Measurements from ENCODE around the gene RFPL3.

DNA sequence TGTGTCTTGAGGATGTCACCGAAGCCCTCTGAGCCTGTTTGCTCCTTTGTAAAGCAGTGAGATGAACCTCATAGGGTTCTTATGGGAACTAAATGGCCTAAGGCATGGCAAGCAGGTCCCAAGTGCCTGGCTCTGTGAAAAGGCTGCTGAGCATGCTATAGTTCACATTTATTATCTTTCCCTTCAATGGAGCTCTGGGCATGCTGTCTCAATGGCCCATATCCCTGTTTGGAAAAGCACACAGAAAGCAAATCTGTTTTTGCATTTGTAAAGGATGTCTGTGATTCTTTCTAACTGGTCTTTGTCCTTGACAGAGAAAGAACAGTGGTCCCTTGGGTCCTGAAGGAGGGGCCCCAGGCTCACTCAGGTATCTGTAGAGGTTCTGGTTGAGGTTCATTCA is 28.0 kb downstream of the RFPL3 start:
- TF ChIP-seq POLR2A (IDR thresholded peaks at IDR 0.05) (no peak), POLR2AphosphoS5 (IDR thresholded peaks at IDR 0.05) (no peak)
- TF ChIP-seq, protein P1, sequence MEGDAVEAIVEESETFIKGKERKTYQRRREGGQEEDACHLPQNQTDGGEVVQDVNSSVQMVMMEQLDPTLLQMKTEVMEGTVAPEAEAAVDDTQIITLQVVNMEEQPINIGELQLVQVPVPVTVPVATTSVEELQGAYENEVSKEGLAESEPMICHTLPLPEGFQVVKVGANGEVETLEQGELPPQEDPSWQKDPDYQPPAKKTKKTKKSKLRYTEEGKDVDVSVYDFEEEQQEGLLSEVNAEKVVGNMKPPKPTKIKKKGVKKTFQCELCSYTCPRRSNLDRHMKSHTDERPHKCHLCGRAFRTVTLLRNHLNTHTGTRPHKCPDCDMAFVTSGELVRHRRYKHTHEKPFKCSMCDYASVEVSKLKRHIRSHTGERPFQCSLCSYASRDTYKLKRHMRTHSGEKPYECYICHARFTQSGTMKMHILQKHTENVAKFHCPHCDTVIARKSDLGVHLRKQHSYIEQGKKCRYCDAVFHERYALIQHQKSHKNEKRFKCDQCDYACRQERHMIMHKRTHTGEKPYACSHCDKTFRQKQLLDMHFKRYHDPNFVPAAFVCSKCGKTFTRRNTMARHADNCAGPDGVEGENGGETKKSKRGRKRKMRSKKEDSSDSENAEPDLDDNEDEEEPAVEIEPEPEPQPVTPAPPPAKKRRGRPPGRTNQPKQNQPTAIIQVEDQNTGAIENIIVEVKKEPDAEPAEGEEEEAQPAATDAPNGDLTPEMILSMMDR (IDR thresholded peaks at IDR 0.05) = no peak
